PFSK-1 (cell line): ENCODE data around the gene PTPRM.

Experiments
- FOXP2 ChIP-seq: optimal IDR thresholded peaks from 2 replicates; pipeline ENCODE3; 2011; ENCODE audit warnings: borderline replicate concordance, control low read depth, inconsistent platforms; ENCODE audit not compliant: insufficient read depth; ENCODE audit errors: extremely low read length, extremely low read depth
- POLR2AphosphoS5 ChIP-seq: IDR thresholded peaks from 2 replicates; pipeline ENCODE4 v1.6.1; 2012; ENCODE audit warnings: low read depth, mild to moderate bottlenecking, control low read depth, low read length, moderate library complexity
- REST ChIP-seq, 2 experiments: IDR thresholded peaks; 2 replicates each; pipeline versions ENCODE4 v1.6.1 to v1.8.0; 2011 to 2012; ENCODE audit warnings: low read depth in 2 of 2, low read length in 2 of 2, control low read depth in 1 of 2, inconsistent platforms in 1 of 2, mild to moderate bottlenecking in 1 of 2, moderate library complexity in 1 of 2; ENCODE audit not compliant: insufficient read depth in 1 of 2
- SIN3A ChIP-seq: IDR thresholded peaks from 2 replicates; pipeline ENCODE4 v1.6.1; 2012; ENCODE audit warnings: mild to moderate bottlenecking, low read length, moderate library complexity, borderline replicate concordance; ENCODE audit not compliant: insufficient read depth
- TAF1 ChIP-seq: IDR thresholded peaks from 2 replicates; pipeline ENCODE4 v1.6.1; 2012; ENCODE audit warnings: low read length, control low read depth, borderline replicate concordance; ENCODE audit not compliant: insufficient read depth

PTPRM gene

GRCh38 chr18:8018701-8019331 is 451.7 kb downstream of the PTPRM start:
- TF ChIP-seq FOXP2 (no peak), POLR2AphosphoS5 (no peak), SIN3A (no peak), TAF1 (no peak), REST (IDR thresholded peaks at IDR 0.05; ENCODE audit: insufficient read depth in 1 of 2, low read depth in 2 of 2, low read length in 2 of 2) (no peak)

GRCh38 chr18:8019600-8019999 is 452.5 kb downstream of the PTPRM start:
- no peak for TF ChIP-seq SIN3A
- TF ChIP-seq POLR2AphosphoS5 = no peak
- no peak for TF ChIP-seq TAF1
- no peak for TF ChIP-seq REST (IDR thresholded peaks at IDR 0.05; ENCODE audit: insufficient read depth in 1 of 2, low read depth in 2 of 2, low read length in 2 of 2)
- TF ChIP-seq FOXP2 = no peak

DNA sequence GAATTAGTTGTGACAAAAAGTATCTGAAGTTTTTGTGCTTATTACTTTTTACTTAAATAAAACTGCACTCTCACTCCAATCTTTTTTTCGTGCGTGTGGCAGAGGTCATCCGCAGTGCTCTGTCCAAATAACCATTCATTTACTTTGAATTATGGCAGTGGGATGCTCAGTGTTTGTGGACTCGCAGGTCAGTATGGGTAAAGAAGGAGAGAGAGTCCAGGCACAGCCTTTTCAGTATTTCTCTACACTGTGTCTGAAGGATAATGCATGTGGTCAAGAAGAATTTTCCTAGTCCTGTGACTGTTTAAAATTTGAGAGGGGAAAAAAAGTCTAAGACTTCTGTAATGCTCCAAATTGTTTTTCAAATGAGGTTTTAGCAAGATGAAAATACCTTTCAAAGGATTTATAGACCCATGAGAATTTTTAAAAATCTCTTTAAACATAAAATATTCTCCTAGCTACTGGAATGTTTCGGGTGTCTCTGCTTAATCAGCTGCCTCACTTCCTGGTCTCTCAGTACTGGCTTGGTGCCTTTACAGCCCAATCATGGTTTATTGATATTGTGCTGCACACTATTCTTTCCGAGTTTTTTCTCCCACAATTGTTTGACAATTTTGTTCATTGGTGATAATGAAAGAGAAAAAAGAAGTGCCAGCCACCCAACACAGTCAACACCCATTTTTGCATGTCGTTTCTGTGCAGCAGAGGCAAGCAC is 453.2 kb downstream of the PTPRM start:
- TF ChIP-seq FOXP2 (no peak), SIN3A (no peak), REST (IDR thresholded peaks at IDR 0.05; ENCODE audit: insufficient read depth in 1 of 2, low read depth in 2 of 2, low read length in 2 of 2) (no peak), POLR2AphosphoS5 (no peak)

DNA sequence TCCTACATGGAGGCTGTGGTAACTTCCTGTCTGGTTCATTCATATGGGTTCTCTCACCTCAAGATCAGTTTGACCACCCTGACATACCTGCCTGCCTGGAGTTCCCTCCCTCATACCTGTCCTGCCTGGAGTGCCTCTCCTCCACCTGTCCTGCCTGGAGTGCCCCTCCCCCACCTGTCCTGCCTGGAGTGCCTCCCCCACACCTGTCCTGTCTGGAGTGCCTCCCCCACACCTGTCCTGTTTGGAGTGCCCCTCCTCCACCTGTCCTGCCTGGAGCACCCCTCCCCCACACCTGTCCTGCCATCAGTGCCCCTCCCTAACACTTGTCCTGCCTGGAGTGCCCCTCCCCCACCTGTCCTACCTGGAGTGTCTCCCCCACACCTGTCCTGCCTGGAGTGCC is 461.9 kb downstream of the PTPRM start:
- TF ChIP-seq SIN3A = no peak
- no peak for TF ChIP-seq POLR2AphosphoS5
- no peak for TF ChIP-seq TAF1
- TF ChIP-seq REST (IDR thresholded peaks at IDR 0.05; ENCODE audit: insufficient read depth in 1 of 2, low read depth in 2 of 2, low read length in 2 of 2) = no peak
- no peak for TF ChIP-seq FOXP2

GRCh38 chr18:8029731-8030130 is 462.6 kb downstream of the PTPRM start:
- TF ChIP-seq SIN3A = no peak
- TF ChIP-seq TAF1 = no peak
- TF ChIP-seq POLR2AphosphoS5 = no peak
- TF ChIP-seq FOXP2 = no peak
